Upper lobe of left lung (tissue), 6 donors: ENCODE data around the gene WIPI1. TPM values are rescaled to one million over a fixed set of nuclear protein-coding genes. Genes with fewer than 3 reads are reported as not detected.

ENCODE experiments used
- ATAC-seq, 2 donors: fragments of 200-7000 bp; cut with Tn5 transposase; one replicate each; pipeline ENCODE4 v1.9.1; 2022; ENCODE audit warnings: mild to moderate bottlenecking in 2 of 2, moderate library complexity in 2 of 2; ENCODE audit not compliant: low FRiP score in 2 of 2
- DNase-seq, 2 donors: peaks; one replicate each; pipeline ENCODE4 v3.0.0-alpha.2; 2019 to 2020
- H3K27ac ChIP-seq, 4 donors: fragments of 200-600 bp; sonication (generic); one replicate each; pipeline ENCODE4 v1.5.1; 2016 to 2019
- H3K27me3 ChIP-seq, 4 donors: fragments of 200-600 bp; sonication (generic); one replicate each; pipeline ENCODE4 v1.5.1; 2017 to 2019
- H3K36me3 ChIP-seq, 4 donors: fragments of 200-600 bp; sonication (generic); one replicate each; pipeline ENCODE4 v1.5.1; 2016 to 2019
- H3K4me1 ChIP-seq, 4 donors: fragments of 200-600 bp; sonication (generic); one replicate each; pipeline ENCODE4 v1.5.1; 2018 to 2019
- H3K4me3 ChIP-seq, 4 donors: fragments of 200-600 bp; sonication (generic); one replicate each; pipeline ENCODE4 v1.5.1; 2017 to 2019; ENCODE audit warnings: mild to moderate bottlenecking in 2 of 4, moderate library complexity in 1 of 4
- H3K9me3 ChIP-seq, 4 donors: fragments of 200-600 bp; sonication (generic); one replicate each; pipeline ENCODE4 v1.5.1; 2018 to 2019
- CTCF ChIP-seq, 6 experiments: fragments of 450-650 bp in 4 of 6; fragments of 200-600 bp in 2 of 6; sonication (generic) in 2 of 6; IDR thresholded peaks; one replicate each; pipeline ENCODE4 v1.5.1; 2016 to 2019; ENCODE audit warnings: antibody characterized with exemption in 6 of 6
- EP300 ChIP-seq, 4 donors: sonication (generic); formaldehyde crosslinking; IDR thresholded peaks; one replicate each; pipeline ENCODE4 v1.5.1; 2017; ENCODE audit warnings: antibody characterized with exemption in 4 of 4, control low read depth in 2 of 4
- POLR2A ChIP-seq, 4 donors: fragments of 450-650 bp; IDR thresholded peaks; one replicate each; pipeline ENCODE4 v1.5.1; 2016 to 2017; ENCODE audit warnings: antibody characterized with exemption in 4 of 4, mild to moderate bottlenecking in 2 of 4
- POLR2AphosphoS5 ChIP-seq, 2 donors: sonication (generic); formaldehyde crosslinking; IDR thresholded peaks; one replicate each; pipeline ENCODE4 v1.5.1; 2017; ENCODE audit warnings: antibody characterized with exemption in 2 of 2
- WGBS, 2 donors: methylation state at CpG; one replicate each; pipeline ENCODE4 v1.1.5; 2017 to 2018; 5-methylcytosine and 5-hydroxymethylcytosine counted together
- total RNA-seq, 6 donors: library from RNA; depleted of rRNA in 4 of 6; stranded (reverse); fragments of >200 nt in 4 of 6; gene quantifications; one replicate each; pipeline versions ENCODE4 v1.1.0 to v1.2.1, GENCODE V29; 2016 to 2021
- donor health status: DM: no; HTN: no; CAD: no; lungs with moderate emphysema.
- donor health status: DM: no; HTN: yes; CAD: no; lungs with severe emphysema.

WIPI1 gene
- total RNA-seq, 6 donors from 2014 or later: 34.7 to 151 (median 44.4) TPM

DNA sequence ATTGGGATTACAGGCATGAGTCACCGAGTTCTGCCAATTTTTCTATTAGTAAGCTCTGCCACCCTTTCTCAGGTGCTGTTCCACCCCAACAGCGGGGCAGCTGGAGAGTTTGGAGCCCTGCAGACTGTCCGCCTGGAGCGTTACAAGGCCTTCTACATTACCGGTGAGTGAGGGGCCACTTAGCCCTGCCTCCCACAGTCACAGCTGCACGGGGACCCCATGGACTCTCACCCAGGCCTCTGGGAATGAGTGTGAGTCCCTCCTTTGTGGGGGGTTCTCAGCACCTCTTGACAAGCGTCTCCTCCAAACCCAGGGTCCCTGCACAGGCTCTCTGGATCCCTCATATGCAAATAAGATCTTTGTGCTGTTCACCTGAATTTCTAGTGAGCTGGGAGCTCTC lies 56.0 kb downstream of the WIPI1 start:
- Histone ChIP-seq H3K27me3 (no peaks in the 10 kb centered on the region), H3K36me3 (no peaks in the 10 kb centered on the region), H3K9me3 (peaks cover 0 to 4% (median under 1%) of the 10 kb centered on the region in 4 donors), H3K4me3 (no peak overlapping the region), H3K4me1 (peaks cover 6 to 17% (median 8%) of the 10 kb centered on the region in 4 donors), H3K27ac (no peak overlapping the region)
- TF ChIP-seq POLR2AphosphoS5 (IDR thresholded peaks at IDR 0.05) (no peak), EP300 (IDR thresholded peaks at IDR 0.05) (no peak), CTCF (IDR thresholded peaks at IDR 0.05) (no peak), POLR2A (IDR thresholded peaks at IDR 0.05) (no peak)
- 74 to 93% methylated on average over 4 to 7 of the region's 7 CpGs for WGBS, 2 donors
- DNase-seq: no peak
- no peak for ATAC-seq

GRCh38 chr17:68400404-68400735 lies 56.9 kb downstream of the WIPI1 start:
- Histone ChIP-seq H3K4me1 (peaks cover 6 to 17% (median 8%) of the 10 kb centered on the region in 4 donors), H3K9me3 (peaks cover 0 to 3% (median 0%) of the 10 kb centered on the region in 4 donors), H3K4me3 (no peak overlapping the region), H3K27me3 (no peaks in the 10 kb centered on the region), H3K27ac (no peak overlapping the region), H3K36me3 (no peaks in the 10 kb centered on the region)
- ATAC-seq (no peak), DNase-seq (no peak)
- WGBS, 2 donors: 86 to 90% methylated on average over 3 to 4 of the region's 4 CpGs
- TF ChIP-seq POLR2A (IDR thresholded peaks at IDR 0.05) (no peak), CTCF (IDR thresholded peaks at IDR 0.05) (no peak), EP300 (IDR thresholded peaks at IDR 0.05) (no peak), POLR2AphosphoS5 (IDR thresholded peaks at IDR 0.05) (no peak)

DNA sequence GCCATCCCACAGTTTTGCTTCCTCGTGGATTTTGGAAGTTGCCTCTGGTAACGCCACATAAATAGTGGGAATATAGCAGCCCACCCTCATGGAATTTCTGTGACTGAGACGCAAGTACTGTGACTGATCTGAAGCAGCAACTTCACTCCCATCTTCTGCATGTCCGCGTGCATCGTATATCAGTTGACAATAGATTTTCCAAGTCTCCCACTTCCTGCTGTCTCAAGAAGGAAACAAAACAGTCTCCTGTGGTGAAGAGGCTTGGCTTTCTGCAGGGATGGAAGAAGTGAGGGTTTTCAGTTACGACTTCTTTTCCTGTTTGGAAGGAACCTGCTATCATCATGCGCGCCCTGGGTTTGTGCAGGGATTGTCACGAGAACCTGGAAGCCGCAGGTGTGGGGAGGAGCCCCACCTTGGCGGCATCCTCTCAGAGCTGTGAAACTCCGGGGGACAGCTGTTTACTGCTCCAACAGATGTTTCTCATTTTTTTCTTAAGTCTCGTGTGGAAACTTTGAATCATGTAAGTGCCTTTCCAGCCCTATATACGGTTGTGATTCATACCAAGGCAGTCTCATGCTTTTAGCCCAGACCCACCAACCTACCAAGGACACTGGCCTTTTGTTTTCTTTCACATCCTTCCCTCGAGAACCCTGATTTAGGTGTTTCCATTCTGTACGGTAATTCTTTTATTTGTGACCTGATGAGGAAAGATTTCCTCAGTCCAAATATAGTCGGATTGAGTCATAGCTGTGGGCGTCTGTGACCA lies 57.5 kb downstream of the WIPI1 start:
- H3K27me3 ChIP-seq: no peaks in the 10 kb centered on the region
- DNase-seq (no peak), ATAC-seq (peak; percentile 24 to 56)
- no peak overlapping the region for H3K27ac ChIP-seq
- peaks cover 0 to 4% (median 2%) of the 10 kb centered on the region in 4 donors for H3K9me3 ChIP-seq
- TF ChIP-seq EP300 (IDR thresholded peaks at IDR 0.05): no peak
- TF ChIP-seq POLR2A (IDR thresholded peaks at IDR 0.05): no peak
- TF ChIP-seq CTCF (IDR thresholded peaks at IDR 0.05): no peak
- no peak for TF ChIP-seq POLR2AphosphoS5 (IDR thresholded peaks at IDR 0.05)
- no peak overlapping the region for H3K4me3 ChIP-seq
- H3K4me1 ChIP-seq: peaks cover 6 to 17% (median 8%) of the 10 kb centered on the region in 4 donors
- no peaks in the 10 kb centered on the region for H3K36me3 ChIP-seq
- WGBS, 2 donors: 55 to 65% methylated on average over 19 of the region's 19 CpGs

- Histone ChIP-seq H3K4me1 (peaks cover 6 to 17% (median 8%) of the 10 kb centered on the region in 4 donors), H3K27me3 (no peaks in the 10 kb centered on the region), H3K36me3 (no peaks in the 10 kb centered on the region), H3K4me3 (no peak overlapping the region), H3K27ac (peak overlapping the region in 1 of 4 donors; percentile 23), H3K9me3 (peaks cover 0 to 5% (median 3%) of the 10 kb centered on the region in 4 donors)
- ATAC-seq (peak; percentile 56 to 84), DNase-seq (peak in 1 of 2 donors; percentile 71)
- 4 to 19% methylated on average over 3 to 11 of the region's 11 CpGs for WGBS, 2 donors
- TF ChIP-seq POLR2A (IDR thresholded peaks at IDR 0.05): no peak
- peak; percentile 67 to 86 (median 79) for TF ChIP-seq CTCF (IDR thresholded peaks at IDR 0.05)
Measured at GRCh38 chr17:68398691-68399637, 58.3 kb downstream of the WIPI1 start.
